Middle frontal gyrus (tissue), 1 donor: Measurements from ENCODE around the gene PCP2.

ENCODE experiments used
- DNase-seq: peaks from one replicate; pipeline ENCODE4 v3.0.0-alpha.2; 2015; ENCODE audit warnings: low spot score; ENCODE audit errors: extremely low spot score

The PCP2 gene

GRCh38 chr19:7639863-7640348, 6.4 kb upstream of the PCP2 start:
- no peak for DNase-seq

- DNase-seq, result no peak
Measured at GRCh38 chr19:7638802-7639465, 5.4 kb upstream of the PCP2 start.

- no peak for DNase-seq
Measured at GRCh38 chr19:7637374-7638256, 4.1 kb upstream of the PCP2 start.

- no peak for DNase-seq
Measured at GRCh38 chr19:7636691-7637373, 3.3 kb upstream of the PCP2 start, which contains the start of gene STXBP2. STXBP2 (plus strand) TSS chr19:7637110; CDS start chr19:7637150, 40 bp downstream.

DNA sequence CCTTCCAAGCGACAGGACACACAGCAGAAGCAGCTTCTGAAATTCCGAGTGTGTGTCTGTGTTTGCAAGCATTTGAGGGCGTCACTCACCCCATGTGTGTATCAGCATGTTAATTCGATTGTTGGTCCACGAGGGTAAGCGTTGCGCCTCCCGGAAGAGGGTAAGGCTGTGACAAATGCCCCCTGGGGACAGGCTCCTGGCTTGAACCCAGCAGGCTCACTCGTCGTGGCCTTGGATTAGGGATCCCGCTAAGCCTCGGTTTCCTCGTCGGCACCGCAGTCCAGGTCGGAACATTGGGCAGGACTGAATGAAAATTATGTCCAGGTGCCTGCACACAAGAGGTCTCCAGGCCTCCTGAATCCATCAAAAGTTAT, 2.8 kb upstream of the PCP2 start:
- DNase-seq, result no peak

- DNase-seq, result no peak
Measured at GRCh38 chr19:7635670-7636069, 2.2 kb upstream of the PCP2 start.

DNA sequence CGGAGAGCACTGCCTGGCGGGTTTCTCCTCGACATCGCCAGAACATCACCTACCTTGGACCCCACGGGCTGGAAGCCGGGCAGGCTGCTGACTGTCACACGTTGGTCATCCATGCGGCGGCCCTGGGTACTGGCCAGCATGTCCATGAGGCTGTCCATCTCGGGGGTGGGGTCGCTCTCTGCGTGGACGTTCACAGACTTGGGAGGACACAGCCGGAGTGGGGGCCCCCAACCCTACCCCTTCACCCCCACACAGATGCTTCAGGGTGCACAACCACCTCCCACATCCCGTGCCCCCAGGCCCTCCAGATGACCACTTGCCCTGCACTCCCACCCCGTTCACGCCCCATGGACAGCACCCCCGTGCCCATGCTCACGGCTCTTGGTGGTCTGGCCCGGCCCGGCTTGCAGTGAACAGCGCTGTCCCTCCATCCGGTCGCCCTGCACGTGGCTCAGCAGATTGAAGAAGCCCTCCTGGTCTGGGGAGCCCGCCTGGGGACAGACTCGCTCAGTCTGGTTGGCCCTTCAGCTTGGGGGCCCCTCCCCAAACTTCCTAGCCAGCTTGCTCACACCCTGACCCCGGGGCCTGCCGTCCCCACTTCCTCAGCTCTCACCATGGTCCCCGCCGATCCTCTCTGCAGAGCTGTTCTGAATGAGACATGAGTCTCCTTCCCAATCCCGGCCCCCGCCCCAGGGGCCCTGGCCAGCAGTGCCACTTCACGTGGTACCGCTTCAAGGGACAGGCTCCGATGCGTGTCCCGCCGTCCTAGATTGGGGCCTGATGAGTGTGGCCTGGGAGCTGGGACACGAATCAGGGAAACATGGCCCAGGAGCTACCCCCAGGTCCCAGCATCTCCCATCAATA, 947 bp downstream of the PCP2 start:
- DNase-seq, result no peak

DNA sequence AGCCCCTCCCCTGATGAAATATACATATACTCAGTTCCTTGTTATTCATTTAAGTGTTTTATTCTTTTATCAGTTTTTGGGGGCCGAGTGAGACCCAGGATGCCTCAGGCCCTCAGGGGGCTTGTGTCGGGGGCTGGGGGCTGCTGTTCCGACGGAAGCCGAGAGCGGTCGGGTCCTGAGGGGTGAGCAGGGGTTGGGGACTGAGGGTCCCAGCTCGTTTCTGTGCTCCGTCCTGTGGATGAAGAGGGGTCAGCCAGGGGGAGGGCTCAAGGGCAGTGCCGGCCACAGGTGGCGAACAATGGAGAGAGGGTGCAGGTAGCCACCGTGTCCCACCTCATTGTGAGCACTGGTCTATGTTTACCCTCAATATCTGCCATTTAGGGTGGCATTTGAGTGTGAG, 1.9 kb downstream of the PCP2 start:
- no peak for DNase-seq

DNA sequence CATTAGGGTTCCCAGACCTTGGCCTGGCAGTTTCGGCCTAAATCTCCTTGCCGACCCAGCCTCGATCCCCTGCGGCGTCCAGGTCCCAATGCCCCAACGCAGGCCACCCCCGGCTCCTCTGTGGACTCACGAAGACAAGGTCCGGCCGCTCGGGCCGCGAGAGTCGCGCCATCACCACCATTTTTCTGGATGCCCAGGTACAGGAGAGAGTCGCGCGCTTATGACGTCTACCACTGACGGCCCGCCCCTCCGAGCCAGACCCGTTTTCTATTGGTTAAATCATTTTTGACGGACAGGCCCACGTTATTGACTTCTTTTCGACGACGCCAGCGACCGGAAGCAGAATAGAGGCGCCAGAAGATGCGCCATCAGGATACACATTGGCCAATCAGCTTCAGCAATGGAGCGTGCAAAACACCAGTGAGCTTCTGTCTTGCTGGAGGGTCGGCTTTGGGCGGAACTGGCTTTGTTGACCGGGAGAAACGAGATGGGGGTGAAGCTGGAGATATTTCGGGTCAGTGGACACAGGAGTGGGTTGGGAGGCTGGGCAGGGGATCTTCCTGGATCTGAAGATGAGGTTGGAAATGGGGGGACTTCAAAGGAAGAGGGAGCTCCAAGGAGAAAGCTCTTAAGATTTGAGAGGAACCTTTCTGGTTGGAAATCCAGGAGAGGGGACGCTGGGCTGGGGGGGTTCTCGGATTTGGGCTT, 4.0 kb downstream of the PCP2 start, which contains the start of the genes PET100 and XAB2:
PET100 (plus strand) TSS at position 447 of the 708 bp plus-strand sequence; CDS start at position 488, 41 bp downstream.
XAB2 (minus strand) TSS at position 199 of the 708 bp plus-strand sequence; CDS start at position 181, 18 bp downstream.
- peak; percentile 99 for DNase-seq

DNA sequence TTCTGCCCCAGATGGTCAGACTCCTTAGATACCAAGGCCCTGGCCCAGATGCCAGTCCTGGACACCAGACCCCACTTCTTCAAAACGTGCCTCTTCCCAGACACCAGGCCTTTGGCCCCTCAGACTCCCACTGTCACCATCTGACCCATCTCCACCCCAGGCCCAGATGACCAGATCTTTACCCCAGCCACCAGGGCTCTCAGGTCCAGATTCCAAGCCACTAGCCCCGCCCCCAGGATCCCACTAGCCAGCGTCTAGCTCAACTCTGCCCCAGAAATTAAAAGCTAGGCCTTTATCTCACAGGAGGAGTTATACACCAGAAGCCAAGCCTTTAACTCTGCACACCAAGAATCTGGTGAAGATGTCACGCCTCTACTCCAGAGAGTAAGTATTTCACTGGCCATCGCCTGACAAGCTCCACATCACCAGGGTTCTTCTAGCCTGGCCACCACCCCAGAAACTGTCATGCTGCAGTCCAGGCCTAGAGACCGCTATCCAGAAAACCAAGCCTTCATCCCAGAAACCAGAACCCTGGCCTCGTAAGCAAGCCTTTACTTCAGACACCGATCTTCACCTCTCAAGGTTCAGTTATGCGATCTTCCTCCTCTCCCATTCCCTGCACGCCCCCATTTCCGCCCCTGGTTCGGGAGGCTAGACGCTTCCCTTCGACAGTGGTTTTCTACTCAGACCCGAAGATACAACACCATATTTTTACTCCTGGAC, 4.8 kb downstream of the PCP2 start:
- no peak for DNase-seq

DNA sequence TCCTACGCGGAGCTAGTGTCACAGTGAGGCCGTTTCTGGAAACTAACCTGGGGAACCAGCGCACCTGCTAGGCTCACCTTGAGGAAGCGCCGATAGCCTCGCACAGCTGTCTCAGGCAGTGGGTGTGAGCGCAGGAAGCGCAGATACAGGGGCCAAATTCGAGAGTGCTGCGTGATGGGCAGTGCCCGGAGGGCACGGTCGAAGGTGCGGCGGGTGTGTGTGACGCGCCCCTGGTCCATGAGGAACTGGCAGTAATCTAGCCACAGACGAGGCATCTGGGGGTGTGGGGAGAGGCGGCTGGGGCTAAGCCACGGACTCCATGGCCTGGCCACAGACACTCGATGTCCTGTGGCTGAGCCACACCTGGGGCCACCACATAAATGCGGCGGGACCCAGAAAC, 6.4 kb downstream of the PCP2 start:
- no peak for DNase-seq

DNA sequence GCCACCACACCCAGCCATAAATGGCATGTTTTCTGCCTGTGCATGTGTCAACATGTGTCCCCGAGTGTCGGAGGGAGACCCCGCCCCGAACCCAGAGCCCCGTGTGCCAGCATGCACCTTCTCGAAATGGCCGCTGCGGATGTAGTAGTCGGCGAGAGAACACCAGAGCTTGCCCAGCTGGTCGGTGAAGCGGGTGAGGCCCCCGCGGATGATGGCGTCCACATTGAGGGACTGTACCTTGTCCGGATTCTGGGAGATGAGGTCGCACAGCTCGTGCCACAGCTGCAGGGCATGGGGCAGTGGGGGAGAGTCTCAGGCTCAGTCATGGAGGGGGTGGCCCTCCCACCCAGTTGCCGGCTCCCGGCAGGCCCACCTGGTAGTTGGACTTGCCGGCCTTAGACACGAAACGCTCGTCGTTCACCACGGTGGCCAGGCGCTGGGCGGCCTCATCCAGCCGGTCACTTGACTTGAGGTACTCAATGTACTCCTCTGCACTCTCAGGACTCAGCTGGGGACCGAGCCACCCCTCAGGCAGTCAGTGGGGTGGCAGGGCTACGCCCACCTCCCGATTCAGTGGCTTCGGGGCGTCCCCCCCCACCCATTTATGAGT, 7.7 kb downstream of the PCP2 start:
- DNase-seq, result no peak

GRCh38 chr19:7624810-7625209, 8.7 kb downstream of the PCP2 start:
- no peak for DNase-seq

GRCh38 chr19:7623725-7624603, 9.6 kb downstream of the PCP2 start:
- no peak for DNase-seq

DNA sequence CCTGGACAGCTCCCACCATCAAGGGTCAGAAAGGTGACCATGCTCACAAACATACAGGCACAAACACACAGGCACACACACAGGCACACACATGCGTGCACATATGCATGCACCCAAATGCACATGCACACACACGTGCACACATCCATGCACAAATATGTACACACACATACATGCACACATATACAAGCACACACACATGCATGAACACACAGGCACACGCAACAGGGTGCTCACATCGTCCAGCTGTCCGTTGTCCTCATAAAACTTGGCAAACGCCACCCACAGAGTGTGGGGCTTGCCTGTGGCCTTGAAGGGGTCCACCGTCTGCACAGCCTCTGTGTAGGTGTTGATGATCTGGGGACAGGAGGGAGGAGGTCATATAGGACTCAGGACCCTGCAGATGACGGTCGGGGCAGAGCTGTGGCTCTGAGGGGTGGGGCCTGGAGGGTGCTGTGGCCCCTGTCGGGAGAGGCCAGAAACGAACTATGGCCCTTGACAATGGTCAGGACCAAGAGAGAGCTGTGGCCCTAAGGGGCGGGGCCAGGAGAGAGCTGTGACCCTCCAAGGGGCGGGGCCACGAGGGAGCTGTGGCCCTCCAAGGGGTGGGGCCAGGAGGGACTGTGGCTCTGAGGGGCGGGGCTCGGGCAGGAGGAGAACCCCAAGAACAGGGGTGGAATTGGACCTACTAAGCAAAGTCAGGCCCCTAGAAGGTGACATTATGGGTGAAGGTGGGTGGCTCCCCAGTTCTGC, 10.4 kb downstream of the PCP2 start:
- DNase-seq, result no peak

DNA sequence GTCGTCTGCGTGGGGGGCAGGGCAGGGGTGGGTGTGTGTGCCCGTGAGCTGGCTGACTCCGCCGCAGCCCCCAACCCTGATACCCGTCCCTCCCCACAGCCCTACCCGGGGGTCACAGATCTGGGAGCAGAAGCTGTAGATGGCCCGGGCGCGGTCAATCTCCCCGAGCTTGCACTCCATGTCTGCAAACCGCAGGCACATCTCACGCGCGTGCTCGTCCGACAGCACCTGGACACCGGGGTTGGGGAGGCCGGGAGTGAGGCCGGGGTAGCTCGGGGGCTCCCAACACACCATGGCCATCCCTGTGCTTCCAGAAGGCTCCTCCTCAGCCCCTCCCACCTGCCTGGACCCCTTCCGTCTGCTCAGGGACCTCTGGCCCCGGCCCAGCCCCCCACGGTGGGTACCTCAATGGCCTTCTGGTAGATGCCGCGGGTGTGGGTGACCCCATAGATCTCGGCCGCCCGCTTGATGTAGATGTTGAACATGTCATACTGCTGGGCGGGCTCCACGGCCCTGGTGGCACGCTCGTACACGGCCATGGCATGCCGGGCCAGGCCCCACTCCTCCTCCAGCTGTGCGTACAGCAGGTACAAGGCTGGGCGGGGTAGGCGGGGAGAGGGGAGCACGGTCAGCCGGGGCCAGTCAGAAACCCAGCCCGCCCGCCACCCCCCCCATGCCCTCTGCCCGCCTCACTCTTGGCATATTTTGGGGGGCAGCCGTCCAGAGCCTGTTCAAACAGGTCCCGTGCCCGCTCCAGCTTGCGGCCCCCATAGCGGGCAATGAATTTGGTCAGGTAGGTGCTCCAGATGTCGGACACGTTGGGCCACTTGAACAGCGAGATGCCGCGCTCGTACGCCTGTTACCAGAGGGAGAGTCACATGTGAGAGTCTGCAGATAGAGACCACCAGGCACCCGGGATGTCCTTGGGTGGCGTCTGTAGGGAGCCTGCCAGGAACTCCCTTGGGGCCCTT, 12.8 kb downstream of the PCP2 start:
- no peak for DNase-seq
